IMR-90 (cell line): ENCODE measurements around the gene ZNF653. TPM values are rescaled to one million over a fixed set of nuclear protein-coding genes. Genes with fewer than 3 reads are reported as not detected.
A peak's percentile ranks its signal among the peaks of the same experiment; 100 is the strongest.

Experiments
- ATAC-seq: fragments of 200-7000 bp; cut with Tn5 transposase; 2 replicates; pipeline ENCODE4 v1.9.1; 2020; ENCODE audit warnings: low read depth, mild to moderate bottlenecking, moderate library complexity
- BruUV-seq: library from RNA; stranded (reverse); fragments of 400-500 nt; replicated peaks from 2 replicates; lab custom pipeline; 2021; lab: Mats Ljungman, UMichigan
- CTCF ChIA-PET: fragments of 300-600 bp; formaldehyde crosslinking; extraction: SDS; loops from one replicate; lab custom pipeline; 2021; ENCODE audit warnings: antibody characterized with exemption; lab: Yijun Ruan, JAX
- POLR2A ChIA-PET: fragments of 300-600 bp; sonication (Branson Sonifier 250); formaldehyde crosslinking; loops from one replicate; lab custom pipeline; 2022; ENCODE audit warnings: antibody characterized with exemption; ENCODE audit not compliant: unreplicated experiment; lab: Charles Lee
- DNase-seq: peaks from one replicate; pipeline ENCODE4 v3.0.0; 2013
- H2AFZ ChIP-seq: replicated peaks from 2 replicates; pipeline ENCODE3; 2013; ENCODE audit warnings: low read length, mild to moderate bottlenecking; ENCODE audit not compliant: poor library complexity
- H2AK5ac ChIP-seq: 2 replicates; pipeline ENCODE4 v1.6.1; 2013; ENCODE audit warnings: low read depth, low read length, inconsistent platforms
- H2AK9ac ChIP-seq: replicated peaks from 2 replicates; pipeline ENCODE3; 2013; ENCODE audit warnings: mild to moderate bottlenecking, low read depth, low read length, moderate library complexity; ENCODE audit not compliant: poor library complexity
- H2BK120ac ChIP-seq: 2 replicates; pipeline ENCODE4 v1.6.1; 2013; ENCODE audit warnings: low read depth, low read length, inconsistent platforms
- H2BK15ac ChIP-seq: 3 replicates; pipeline ENCODE4 v1.6.1; 2013; ENCODE audit warnings: low read depth, low read length, inconsistent platforms
- H2BK20ac ChIP-seq: 2 replicates; pipeline ENCODE4 v1.6.1; 2013; ENCODE audit warnings: low read depth, mild to moderate bottlenecking, inconsistent platforms, low read length, moderate library complexity
- H2BK5ac ChIP-seq: 2 replicates; pipeline ENCODE4 v1.6.1; 2013; ENCODE audit warnings: mild to moderate bottlenecking, low read depth, low read length, inconsistent platforms; ENCODE audit not compliant: poor library complexity, severe bottlenecking
- H3K14ac ChIP-seq: replicated peaks from 2 replicates; pipeline ENCODE4 v1.6.1; 2013; ENCODE audit warnings: low read depth, low read length, inconsistent platforms
- H3K18ac ChIP-seq: 2 replicates; pipeline ENCODE4 v1.6.1; 2013; ENCODE audit warnings: low read depth, low read length, control low read depth
- H3K23ac ChIP-seq: 2 replicates; pipeline ENCODE4 v1.6.1; 2013; ENCODE audit warnings: low read depth, low read length, inconsistent platforms
- H3K27ac ChIP-seq: 2 replicates; pipeline ENCODE4 v1.5.1; 2013; ENCODE audit warnings: mild to moderate bottlenecking, control low read depth, low read length; ENCODE audit not compliant: insufficient read depth
- H3K27me3 ChIP-seq: 2 replicates; pipeline ENCODE4 v1.6.1; 2013; ENCODE audit warnings: low read length; ENCODE audit not compliant: control insufficient read depth, insufficient read depth
- H3K36me3 ChIP-seq: 2 replicates; pipeline ENCODE4 v1.6.1; 2013; ENCODE audit warnings: low read length, mixed read lengths; ENCODE audit not compliant: control insufficient read depth, insufficient read depth
- H3K4ac ChIP-seq: 2 replicates; pipeline ENCODE4 v1.6.1; 2013; ENCODE audit warnings: low read depth, low read length, inconsistent platforms
- H3K4me1 ChIP-seq: 2 replicates; pipeline ENCODE4 v1.6.1; 2013; ENCODE audit warnings: low read length, mixed read lengths; ENCODE audit not compliant: control insufficient read depth, insufficient read depth
- H3K4me2 ChIP-seq: 2 replicates; pipeline ENCODE4 v1.6.1; 2013; ENCODE audit warnings: low read depth, mild to moderate bottlenecking, control low read depth, low read length, moderate library complexity
- H3K4me3 ChIP-seq: 2 replicates; pipeline ENCODE4 v1.5.1; 2013; ENCODE audit warnings: low read depth, mild to moderate bottlenecking, control low read depth, low read length, moderate library complexity; ENCODE audit not compliant: insufficient read depth
- H3K56ac ChIP-seq: 2 replicates; pipeline ENCODE4 v1.6.1; 2013; ENCODE audit warnings: low read length, inconsistent platforms; ENCODE audit not compliant: insufficient read depth; ENCODE audit errors: extremely low read depth
- H3K79me1 ChIP-seq, 2 experiments: 2 replicates each; pipeline ENCODE4 v1.6.1; 2013; ENCODE audit warnings: low read length in 2 of 2, inconsistent platforms in 1 of 2, low read depth in 1 of 2
- H3K9ac ChIP-seq: 2 replicates; pipeline ENCODE4 v1.6.1; 2013; ENCODE audit warnings: low read depth, low read length, control low read depth
- H3K9me1 ChIP-seq: 2 replicates; pipeline ENCODE4 v1.6.1; 2013; ENCODE audit warnings: low read length, inconsistent platforms; ENCODE audit not compliant: insufficient read depth
- H3K9me3 ChIP-seq: 2 replicates; pipeline ENCODE4 v1.6.1; 2013; ENCODE audit warnings: low read length; ENCODE audit not compliant: control insufficient read depth, insufficient read depth
- H4K20me1 ChIP-seq: 2 replicates; pipeline ENCODE4 v1.6.1; 2013; ENCODE audit warnings: low read length, inconsistent platforms; ENCODE audit not compliant: insufficient read depth
- H4K5ac ChIP-seq: 2 replicates; pipeline ENCODE4 v1.6.1; 2013; ENCODE audit warnings: mild to moderate bottlenecking, low read depth, low read length, control low read depth
- H4K8ac ChIP-seq, 2 experiments: 2 replicates each; pipeline ENCODE4 v1.6.1; 2013; ENCODE audit warnings: low read depth in 2 of 2, low read length in 2 of 2, control low read depth in 1 of 2, inconsistent platforms in 1 of 2
- H4K91ac ChIP-seq: 2 replicates; pipeline ENCODE4 v1.6.1; 2013; ENCODE audit warnings: low read depth, low read length, inconsistent platforms; ENCODE audit not compliant: insufficient read depth
- BHLHE40 ChIP-seq: fragments of 150-350 bp; IDR thresholded peaks from 2 replicates; pipeline ENCODE4 v1.6.1; 2016; ENCODE audit warnings: mild to moderate bottlenecking, low read depth, low read length
- CEBPB ChIP-seq: IDR thresholded peaks from 2 replicates; pipeline ENCODE4 v1.6.1; 2012; ENCODE audit warnings: low read depth, low read length, improper control_type of control experiment
- CHD1 ChIP-seq: IDR thresholded peaks from 2 replicates; pipeline ENCODE4 v1.6.1; 2012; ENCODE audit warnings: low read depth, low read length, improper control_type of control experiment
- CTCF ChIP-seq: conservative IDR thresholded peaks from 2 replicates; pipeline ENCODE4 v1.5.1; 2012; ENCODE audit warnings: mild to moderate bottlenecking, low read depth, low read length, improper control_type of control experiment
- ELK1 ChIP-seq: fragments of 150-350 bp; IDR thresholded peaks from 2 replicates; pipeline ENCODE4 v1.6.1; 2016; ENCODE audit warnings: low read depth, mild to moderate bottlenecking, low read length, moderate library complexity, borderline replicate concordance
- FOS ChIP-seq: fragments of 150-350 bp; IDR thresholded peaks from 2 replicates; pipeline ENCODE4 v1.6.1; 2016; ENCODE audit warnings: low read depth, low read length
- MAFK ChIP-seq: IDR thresholded peaks from 2 replicates; pipeline ENCODE4 v1.6.1; 2012; ENCODE audit warnings: low read depth, low read length, improper control_type of control experiment
- MAZ ChIP-seq: IDR thresholded peaks from 2 replicates; pipeline ENCODE4 v1.6.1; 2012; ENCODE audit warnings: low read depth, mild to moderate bottlenecking, low read length, improper control_type of control experiment, moderate library complexity, borderline replicate concordance
- MXI1 ChIP-seq: IDR thresholded peaks from 2 replicates; pipeline ENCODE4 v1.6.1; 2012; ENCODE audit warnings: low read depth, mild to moderate bottlenecking, low read length, moderate library complexity, borderline replicate concordance
- NFE2L2 ChIP-seq: fragments of 150-350 bp; IDR thresholded peaks from 2 replicates; pipeline ENCODE4 v1.6.1; 2016; ENCODE audit warnings: low read depth, mild to moderate bottlenecking, low read length
- POLR2A ChIP-seq: IDR thresholded peaks from 2 replicates; pipeline ENCODE4 v1.6.1; 2012; ENCODE audit warnings: mild to moderate bottlenecking, low read depth, low read length
- RAD21 ChIP-seq: IDR thresholded peaks from 2 replicates; pipeline ENCODE4 v1.6.1; 2012; ENCODE audit warnings: low read length, improper control_type of control experiment
- RCOR1 ChIP-seq: IDR thresholded peaks from 2 replicates; pipeline ENCODE4 v1.6.1; 2012; ENCODE audit warnings: mild to moderate bottlenecking, low read length, improper control_type of control experiment; ENCODE audit not compliant: insufficient replicate concordance
- RFX5 ChIP-seq: IDR thresholded peaks from 2 replicates; pipeline ENCODE4 v1.8.0; 2012; ENCODE audit warnings: low read depth, mild to moderate bottlenecking, low read length, moderate library complexity
- SMC3 ChIP-seq: fragments of 150-350 bp; IDR thresholded peaks from 2 replicates; pipeline ENCODE4 v1.6.1; 2016; ENCODE audit warnings: low read depth, mild to moderate bottlenecking, antibody characterized with exemption, low read length, moderate library complexity
- WGBS, 2 experiments: methylation state at CpG; one replicate each; pipeline versions ENCODE4 v1.1.5 to v1.1.7; 2013; ENCODE audit warnings: missing lambda C conversion rate in 2 of 2; ENCODE audit not compliant: insufficient read length in 1 of 2; ENCODE audit errors: extremely low coverage in 2 of 2; 5-methylcytosine and 5-hydroxymethylcytosine counted together
- dilution Hi-C: fragments of 300-500 bp; cut with HindIII; formaldehyde crosslinking; loops from one replicate; pipeline ENCODE4 v1.14.3; 2018; ENCODE audit warnings: low sequenced_read_pairs; ENCODE audit not compliant: unreplicated experiment
- in situ Hi-C: fragments of 300-500 bp; cut with MboI; formaldehyde crosslinking; loops from 3 replicates; pipeline ENCODE4 v1.14.3; 2019; ENCODE audit warnings: low sequenced_read_pairs, inconsistent platforms, mixed read lengths
- intact Hi-C: fragments of 100-400 bp; cut with micrococcal nuclease; formaldehyde crosslinking; loops from 2 replicates; pipeline ENCODE4 v1.10.0; 2022
- polyA plus RNA-seq, 3 experiments: library from polyadenylated mRNA; depleted of rRNA; stranded (reverse); fragments of >200 nt; gene quantifications; 2 replicates each; pipeline ENCODE4 v1.2.3, GENCODE V29; 2012; ENCODE audit warnings: low replicate concordance in 1 of 3
- total RNA-seq: library from RNA; depleted of rRNA; stranded (reverse); fragments of >200 nt; gene quantifications from 2 replicates; pipeline ENCODE4 v1.2.3, GENCODE V29; 2012

ZNF653 gene
- total and polyA plus RNA-seq, 2 of the 4 experiments (the other 2 are of a cell fraction): 3.9 to 9.0 TPM

GRCh38 chr19:11538232-11539036, 32.8 kb upstream of the ZNF653 start, which contains the start of gene CNN1:
TSS of gene CNN1 (plus strand) at chr19:11538851. CDS start at chr19:11538928, 77 bp downstream.
- Histone ChIP-seq H3K9ac (peak within 1 kb of the TSS; percentile 93), H3K23ac (peak within 1 kb of the TSS; percentile 92), H2AK5ac (peak within 1 kb of the TSS; percentile 98), H2AFZ (peak within 1 kb of the TSS; percentile 89), H3K18ac (peak within 1 kb of the TSS; percentile 84), H3K9me1 (peaks cover 17% of the 10 kb centered on the region), H3K56ac (peak within 1 kb of the TSS; percentile 92), H2BK5ac (peak within 1 kb of the TSS; percentile 71), H3K27ac (peak within 1 kb of the TSS; percentile 51), H4K8ac (peak within 1 kb of the TSS; percentile 89 to 99), H2BK15ac (peak within 1 kb of the TSS; percentile 99), H3K9me3 (no peaks in the 10 kb centered on the region), H3K14ac (peak within 1 kb of the TSS; percentile 94), H3K4me2 (peak within 1 kb of the TSS; percentile 77), H3K36me3 (peaks cover 4% of the 10 kb centered on the region; the same call in 1 of the 2 replicates), H3K4me3 (peak within 1 kb of the TSS; percentile 43), H3K79me1 (peaks cover 7 to 31% of the 10 kb centered on the region in 2 experiments), H3K27me3 (no peaks in the 10 kb centered on the region), H3K4me1 (peaks cover 21% of the 10 kb centered on the region), H3K4ac (peak within 1 kb of the TSS; percentile 97), H4K91ac (peak within 1 kb of the TSS; percentile 94), H2BK120ac (peak within 1 kb of the TSS; percentile 87), H2AK9ac (peak within 1 kb of the TSS; percentile 98), H4K5ac (peak within 1 kb of the TSS; percentile 72), H2BK20ac (peak within 1 kb of the TSS; percentile 83), H4K20me1 (no peaks in the 10 kb centered on the region)
- ATAC-seq: peak; percentile 72
- no TSS peak for BruUV-seq
- in situ Hi-C loops (no loop called here), dilution Hi-C loops (no loop called here), intact Hi-C loops (loop anchor here (2.0 kb wide), 1 partner anchor 20 kb away; the partner anchor contains the start of gene ELOF1)
- DNase-seq: peak; percentile 90
- whole genome bisulfite sequencing, 2 experiments: 8% methylated on average over 2 of the region's 21 CpGs; no CpG with 5 or more reads in 1 of the 2 experiments
- CTCF ChIA-PET: no interaction called here
- POLR2A ChIA-PET: interaction anchor here (0.7 to 0.9 kb wide), 2 partner anchors 20 to 247 kb away, joined by 3 to 4 read pairs; no protein-coding TSS in a partner anchor
- TF ChIP-seq RCOR1 (peak; percentile 74), POLR2A (peak; percentile 95), RAD21 (no peak), FOS (no peak), CHD1 (no peak), CEBPB (peak; percentile 83), BHLHE40 (0 out of 2 replicates have a peak, but pooled peaks have one; percentile 35), MAFK (no peak), MXI1 (peak; percentile 63), SMC3 (no peak), ELK1 (no peak), NFE2L2 (no peak), CTCF (no peak), MAZ (peak; percentile 90; the same call in 1 of the 2 replicates), RFX5 (no peak)
